Osteoblast (primary cell): Measurements from ENCODE around the gene MED13L. TPM values are rescaled to one million over a fixed set of nuclear protein-coding genes. Genes with fewer than 3 reads are reported as not detected.

Source experiments
- DNase-seq: peaks from one replicate; pipeline ENCODE4 v3.0.0; 2011; ENCODE audit warnings: low spot score, mixed read lengths; ENCODE audit not compliant: insufficient read length; ENCODE audit errors: missing footprints
- H2AFZ ChIP-seq: 2 replicates; pipeline ENCODE4 v1.6.0; 2011; ENCODE audit warnings: mild to moderate bottlenecking, low read length
- H3K27ac ChIP-seq: 2 replicates; pipeline ENCODE4 v1.5.1; 2011; ENCODE audit warnings: mild to moderate bottlenecking, low read depth, low read length, moderate library complexity
- H3K27me3 ChIP-seq: 2 replicates; pipeline ENCODE4 v1.6.0; 2012; ENCODE audit warnings: mild to moderate bottlenecking, control low read depth, inconsistent platforms, low read length, moderate library complexity; ENCODE audit not compliant: insufficient read depth
- H3K36me3 ChIP-seq: 2 replicates; pipeline ENCODE4 v1.5.1; 2011; ENCODE audit warnings: mild to moderate bottlenecking, low read length, control low read depth, moderate library complexity; ENCODE audit not compliant: insufficient read depth
- H3K4me1 ChIP-seq: 2 replicates; pipeline ENCODE4 v1.5.1; 2011; ENCODE audit warnings: mild to moderate bottlenecking, low read length, control low read depth, moderate library complexity; ENCODE audit not compliant: insufficient read depth
- H3K4me2 ChIP-seq: 2 replicates; pipeline ENCODE4 v1.6.0; 2011; ENCODE audit warnings: mild to moderate bottlenecking, low read length; ENCODE audit not compliant: insufficient read depth
- H3K4me3 ChIP-seq: fragments of 200-600 bp; sonication (generic); 3 replicates; pipeline ENCODE4 v1.5.1; 2012; ENCODE audit warnings: mild to moderate bottlenecking, low read length, inconsistent platforms; ENCODE audit not compliant: insufficient read depth
- H3K79me2 ChIP-seq: 2 replicates; pipeline ENCODE4 v1.6.0; 2012; ENCODE audit warnings: mild to moderate bottlenecking, low read length, control low read depth, inconsistent platforms; ENCODE audit not compliant: insufficient read depth
- H3K9me3 ChIP-seq: 2 replicates; pipeline ENCODE4 v1.5.1; 2011; ENCODE audit warnings: low read depth, low read length, control low read depth
- H4K20me1 ChIP-seq: 2 replicates; pipeline ENCODE4 v1.6.0; 2012; ENCODE audit warnings: mild to moderate bottlenecking, low read length, control low read depth; ENCODE audit not compliant: insufficient read depth
- CTCF ChIP-seq: IDR thresholded peaks from 2 replicates; pipeline ENCODE4 v1.5.1; 2011; ENCODE audit warnings: mild to moderate bottlenecking, low read depth, low read length, moderate library complexity; ENCODE audit errors: extremely low read depth
- total RNA-seq: library from RNA; depleted of rRNA; stranded (reverse); fragments of >200 nt; gene quantifications from 2 replicates; pipeline ENCODE4 v1.2.3, GENCODE V29; 2012

MED13L gene
- total RNA-seq, 1 donor: 359 TPM

DNA sequence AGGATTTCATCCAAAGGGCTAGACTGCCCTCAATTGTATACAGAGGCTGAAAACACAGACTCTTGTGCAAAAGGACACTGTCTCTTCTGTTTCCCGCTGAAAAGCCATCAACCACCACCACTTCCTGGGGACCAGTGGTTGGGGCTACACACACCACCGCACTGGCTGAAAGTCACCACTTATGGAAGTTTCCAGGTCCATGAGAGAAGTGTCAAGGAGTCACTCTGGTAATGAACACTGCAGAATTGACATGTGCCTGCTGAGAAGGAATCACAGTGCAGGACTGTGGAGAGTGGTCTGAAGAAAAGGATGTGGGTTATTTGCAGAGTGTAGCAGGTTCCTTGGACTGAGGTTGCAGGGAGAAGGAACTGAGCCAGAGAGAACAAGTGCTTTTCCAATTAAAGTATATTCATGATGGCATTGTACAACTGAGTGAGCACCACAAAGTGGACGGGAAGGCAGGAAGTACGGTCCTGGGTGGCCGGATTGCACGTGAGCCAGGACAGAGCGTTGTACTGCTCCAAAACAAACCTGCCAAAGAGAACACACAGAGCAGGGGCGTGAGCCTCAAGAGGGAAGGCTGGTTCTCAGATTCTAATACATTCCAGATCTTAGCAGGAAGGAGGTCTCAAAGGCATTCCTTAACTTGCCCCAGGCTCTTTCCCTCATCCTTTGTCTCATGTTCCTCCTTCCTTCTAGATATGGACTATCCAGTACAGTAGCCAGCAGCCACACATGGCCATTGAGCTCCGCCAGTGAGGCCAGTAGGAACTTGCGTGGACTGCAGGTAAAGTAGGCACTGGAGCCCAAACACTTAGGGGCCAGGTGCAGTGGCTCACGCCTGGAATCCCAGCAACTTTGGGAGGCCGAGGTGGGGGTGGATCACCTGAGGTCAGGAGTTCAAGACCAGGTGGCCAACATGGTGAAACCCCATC, 316.4 kb downstream of the MED13L start:
- Histone ChIP-seq H2AFZ (no peak overlapping the region), H4K20me1 (peaks cover 6% of the 10 kb centered on the region), H3K36me3 (peaks cover 63% of the 10 kb centered on the region), H3K4me3 (no peak overlapping the region), H3K27me3 (no peaks in the 10 kb centered on the region), H3K4me2 (no peak overlapping the region), H3K27ac (no peak overlapping the region), H3K79me2 (no peaks in the 10 kb centered on the region), H3K9me3 (no peaks in the 10 kb centered on the region), H3K4me1 (peaks cover 20% of the 10 kb centered on the region)
- TF ChIP-seq CTCF: no peak
- no peak for DNase-seq

- TF ChIP-seq CTCF: no peak
- Histone ChIP-seq H3K4me3 (no peak overlapping the region), H3K36me3 (peaks cover 44% of the 10 kb centered on the region), H2AFZ (no peak overlapping the region), H3K27ac (no peak overlapping the region), H3K79me2 (no peaks in the 10 kb centered on the region), H3K4me2 (no peak overlapping the region), H3K9me3 (no peaks in the 10 kb centered on the region), H3K27me3 (no peaks in the 10 kb centered on the region), H3K4me1 (peaks cover 8% of the 10 kb centered on the region), H4K20me1 (no peaks in the 10 kb centered on the region)
- no peak for DNase-seq
Observed at GRCh38 chr12:115957686-115958290, 319.7 kb downstream of the MED13L start.

- H3K9me3 ChIP-seq: no peaks in the 10 kb centered on the region
- no peaks in the 10 kb centered on the region for H3K27me3 ChIP-seq
- H3K4me3 ChIP-seq: no peak overlapping the region
- no peak overlapping the region for H2AFZ ChIP-seq
- no peak overlapping the region for H3K4me2 ChIP-seq
- no peaks in the 10 kb centered on the region for H3K79me2 ChIP-seq
- no peak for TF ChIP-seq CTCF
- no peaks in the 10 kb centered on the region for H4K20me1 ChIP-seq
- no peak for DNase-seq
- H3K4me1 ChIP-seq: no peaks in the 10 kb centered on the region
- H3K36me3 ChIP-seq: peaks cover 38% of the 10 kb centered on the region
- no peak overlapping the region for H3K27ac ChIP-seq
Observed at GRCh38 chr12:115956659-115957058, 320.8 kb downstream of the MED13L start.

DNA sequence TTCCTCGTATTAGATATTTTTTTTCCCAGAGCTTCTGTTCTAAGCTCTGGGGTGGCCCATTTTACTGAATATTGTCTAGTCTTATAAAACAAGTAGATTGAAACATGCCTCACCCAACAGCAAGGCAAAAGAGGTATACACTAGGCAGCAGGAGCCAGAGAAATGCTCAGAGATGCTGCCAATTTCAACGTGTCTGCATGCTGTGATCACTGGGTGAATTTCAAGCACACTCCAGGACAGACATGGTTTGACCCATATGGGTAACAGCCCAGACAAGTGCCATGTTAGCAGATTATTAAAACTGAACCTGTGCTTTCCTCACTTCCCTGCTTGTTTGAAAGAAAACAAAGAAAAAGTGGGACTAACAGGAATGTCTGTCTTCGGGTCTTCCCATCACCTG, 321.3 kb downstream of the MED13L start:
- Histone ChIP-seq H3K79me2 (no peaks in the 10 kb centered on the region), H3K4me3 (no peak overlapping the region), H3K9me3 (no peaks in the 10 kb centered on the region), H3K4me1 (no peaks in the 10 kb centered on the region), H3K27ac (no peak overlapping the region), H3K4me2 (no peak overlapping the region), H2AFZ (no peak overlapping the region), H4K20me1 (no peaks in the 10 kb centered on the region), H3K27me3 (no peaks in the 10 kb centered on the region), H3K36me3 (peaks cover 34% of the 10 kb centered on the region)
- no peak for DNase-seq
- no peak for TF ChIP-seq CTCF
